Hepatic stellate cell (primary cell): ENCODE data around the gene THEMIS.
A peak's percentile ranks its signal among the peaks of the same experiment; 100 is the strongest.
"Not testable (repeated sequence)": the region's sequence is repeated elsewhere in the genome, so short reads cannot be mapped to it uniquely, and the experiment has no call there.

ENCODE experiments used
- DNase-seq: peaks from one replicate; pipeline ENCODE4 v3.0.0; 2011; ENCODE audit warnings: low spot score

The THEMIS gene

DNA sequence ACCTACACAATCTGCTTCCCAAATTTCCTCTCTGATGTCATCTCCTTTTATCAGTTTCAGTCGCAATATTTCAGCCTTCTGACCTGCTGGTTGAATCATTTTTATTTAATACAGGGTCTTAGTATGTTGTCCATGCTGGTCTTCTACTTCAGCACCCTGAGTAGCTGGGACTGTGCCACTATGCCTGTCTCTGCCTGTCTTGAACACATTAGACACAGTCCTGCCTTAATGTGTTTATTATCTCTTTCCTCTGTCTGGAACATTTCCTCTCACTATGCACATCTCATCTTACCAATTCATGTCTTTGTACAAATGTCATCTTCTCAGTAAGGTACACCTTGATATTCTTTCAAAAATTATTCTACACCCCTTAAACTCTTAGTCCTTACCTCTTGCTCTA is 106.5 kb downstream of the THEMIS start:
- DNase-seq = no peak

GRCh38 chr6:127793396-127793795 is 107.5 kb downstream of the THEMIS start:
- no peak for DNase-seq

DNA sequence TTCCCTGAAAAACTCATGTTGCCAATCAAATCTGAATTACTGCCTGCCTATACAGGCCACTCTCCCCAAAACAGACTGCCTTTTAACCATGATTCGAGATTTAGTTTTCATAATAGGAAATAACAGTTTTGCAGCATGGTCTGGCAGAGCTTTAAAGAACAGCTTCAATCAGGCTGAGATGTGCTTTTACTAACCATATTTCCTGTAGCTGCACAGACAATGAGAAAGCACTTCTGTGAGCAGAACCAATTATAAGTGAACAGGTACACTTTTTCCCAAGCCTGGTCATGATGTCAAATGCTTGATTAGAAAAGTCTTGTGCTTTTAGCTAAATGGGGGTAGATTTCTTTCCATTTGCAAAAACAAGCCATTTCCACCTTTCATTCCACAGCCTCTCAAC is 108.2 kb downstream of the THEMIS start:
- DNase-seq = no peak

DNA sequence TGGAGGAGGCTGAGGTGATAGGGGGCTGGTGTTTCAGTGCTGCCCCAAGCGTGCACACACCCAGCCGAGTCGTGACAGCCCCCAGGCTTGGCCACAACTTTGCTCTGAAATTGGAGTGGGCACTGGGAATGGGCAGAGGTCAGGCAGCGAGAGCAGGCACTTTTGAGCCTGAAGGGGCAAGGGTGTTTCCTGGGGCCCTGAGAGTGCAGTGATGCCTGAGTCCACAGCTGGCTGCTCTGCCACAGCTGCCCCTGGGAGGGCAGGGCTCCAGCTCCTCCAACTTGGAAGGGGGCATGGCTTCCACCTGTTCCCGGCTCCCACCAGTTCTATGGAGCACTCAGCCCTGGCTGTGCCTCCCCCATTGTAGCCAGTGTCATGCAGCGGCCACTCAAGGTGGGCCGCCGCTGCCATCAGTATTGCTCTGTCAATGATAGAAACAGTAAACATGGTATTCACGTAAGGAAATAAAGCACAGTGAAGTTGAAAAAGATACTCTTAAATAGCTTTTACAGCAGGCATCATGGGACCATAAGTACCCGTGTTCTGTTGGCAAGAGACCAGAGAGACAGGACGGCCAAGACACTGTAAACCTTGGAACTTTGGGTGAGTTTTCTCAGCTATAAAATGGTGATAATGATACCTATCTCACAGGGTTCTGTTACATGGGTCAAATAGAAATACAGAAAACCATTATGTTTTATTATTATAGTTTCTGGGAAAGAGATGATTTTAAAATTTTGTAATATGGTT is 108.9 kb downstream of the THEMIS start:
- DNase-seq = no peak

- DNase-seq = no peak
Observed at GRCh38 chr6:127790571-127790970, 110.3 kb downstream of the THEMIS start.

GRCh38 chr6:127786109-127786508 is 114.7 kb downstream of the THEMIS start:
- no peak for DNase-seq

GRCh38 chr6:127784468-127784867 is 116.4 kb downstream of the THEMIS start:
- DNase-seq = no peak

- not testable (repeated sequence) for DNase-seq
Observed at GRCh38 chr6:127781636-127782272, 119.1 kb downstream of the THEMIS start.

GRCh38 chr6:127776320-127776719 is 124.5 kb downstream of the THEMIS start:
- DNase-seq = no peak

GRCh38 chr6:127775371-127775770 is 125.5 kb downstream of the THEMIS start:
- DNase-seq = no peak

DNA sequence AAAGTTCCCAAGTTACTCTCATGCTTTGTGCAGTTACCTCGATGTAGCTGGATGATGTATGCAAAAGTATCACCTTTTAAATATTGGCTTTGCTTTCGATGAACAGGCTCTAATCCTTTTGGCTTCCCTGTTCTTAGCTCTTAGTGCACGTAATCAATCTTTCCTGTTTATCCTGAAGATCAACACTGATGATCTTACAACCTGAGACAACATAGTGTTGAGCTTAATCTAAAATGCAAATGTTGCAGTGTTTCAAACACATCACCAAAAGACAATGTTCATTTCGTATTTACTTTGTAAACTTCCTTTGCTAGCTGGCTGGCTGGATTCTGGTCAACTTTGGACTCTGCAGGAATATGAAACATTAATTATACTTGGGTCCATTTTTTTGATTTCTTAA is 132.1 kb downstream of the THEMIS start:
- no peak for DNase-seq

DNA sequence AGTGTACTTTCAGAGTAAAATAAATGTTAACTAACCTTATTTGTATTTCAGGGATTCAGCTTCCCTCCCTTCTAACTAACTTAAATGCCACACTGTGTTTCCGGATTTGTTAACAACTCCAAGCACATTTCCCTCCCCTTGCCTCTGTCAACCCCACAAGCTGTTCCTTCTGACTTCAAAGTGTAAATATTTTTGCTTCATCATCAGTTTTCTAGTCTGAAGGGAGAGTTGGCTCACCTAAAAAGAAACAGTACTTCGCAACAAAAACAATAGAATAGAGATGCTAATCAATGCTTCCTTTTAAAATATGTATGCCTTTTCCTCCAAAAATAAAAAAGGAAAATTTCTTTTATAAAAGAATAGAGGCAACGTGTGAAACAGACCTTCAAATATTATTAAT is 132.6 kb downstream of the THEMIS start:
- no peak for DNase-seq

DNA sequence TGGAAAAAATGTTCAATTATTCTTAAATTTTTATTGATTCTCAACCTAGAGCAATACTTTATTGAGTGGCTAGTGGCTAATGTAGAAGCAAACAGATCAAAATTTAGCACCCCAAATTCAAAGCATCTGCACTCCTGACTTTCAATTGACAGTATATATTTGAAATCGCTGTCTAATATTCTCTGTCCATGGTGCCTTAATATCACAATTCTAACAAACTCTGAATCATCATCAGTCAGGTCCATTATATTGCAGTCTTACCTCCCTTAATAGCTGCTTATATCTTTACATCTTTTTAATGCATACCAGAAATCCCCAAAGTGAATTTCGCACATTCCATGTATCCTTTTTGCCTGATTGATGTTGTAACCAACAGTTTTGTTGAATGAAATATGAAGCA is 134.9 kb downstream of the THEMIS start:
- DNase-seq = no peak

GRCh38 chr6:127762284-127762683 is 138.6 kb downstream of the THEMIS start:
- no peak for DNase-seq

- no peak for DNase-seq
Observed at GRCh38 chr6:127761084-127761483, 139.8 kb downstream of the THEMIS start.

DNA sequence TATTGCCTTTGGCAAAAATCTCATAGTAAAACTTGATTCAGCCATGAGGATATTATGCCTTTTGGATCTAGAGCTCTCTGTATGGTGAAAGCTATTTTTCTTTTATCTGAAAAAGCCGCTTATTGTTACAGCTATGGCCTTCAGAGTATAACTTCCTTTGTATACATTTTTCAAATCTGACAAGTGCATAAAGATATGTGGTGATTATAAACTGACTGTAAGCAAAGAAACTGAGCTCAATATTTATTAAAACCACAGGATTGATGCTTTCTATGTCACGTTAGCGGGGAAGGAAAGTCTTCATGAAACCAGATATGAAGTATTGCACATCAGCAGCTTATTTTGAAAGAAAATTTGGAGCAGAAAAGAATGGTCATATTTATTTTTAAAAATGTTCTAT is 151.8 kb downstream of the THEMIS start:
- no peak for DNase-seq

DNA sequence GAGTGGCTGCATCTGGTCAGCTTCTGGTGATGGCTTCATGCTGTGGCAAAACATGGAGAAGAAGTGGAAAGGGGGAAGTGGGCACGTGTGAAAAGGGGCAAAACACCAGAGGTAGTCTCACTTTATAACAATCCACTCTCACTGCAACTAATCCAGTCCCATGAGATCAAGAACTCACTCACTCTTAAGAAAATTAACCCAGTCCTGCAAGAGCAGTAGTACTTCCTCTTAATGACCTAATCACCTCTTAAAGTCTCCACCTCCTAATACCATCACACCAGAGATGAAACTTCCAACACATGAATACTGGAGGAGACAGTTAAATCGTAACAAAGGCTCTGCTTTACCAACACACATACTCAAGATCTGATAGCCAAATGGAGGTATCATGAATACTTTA is 152.6 kb downstream of the THEMIS start:
- DNase-seq = no peak

DNA sequence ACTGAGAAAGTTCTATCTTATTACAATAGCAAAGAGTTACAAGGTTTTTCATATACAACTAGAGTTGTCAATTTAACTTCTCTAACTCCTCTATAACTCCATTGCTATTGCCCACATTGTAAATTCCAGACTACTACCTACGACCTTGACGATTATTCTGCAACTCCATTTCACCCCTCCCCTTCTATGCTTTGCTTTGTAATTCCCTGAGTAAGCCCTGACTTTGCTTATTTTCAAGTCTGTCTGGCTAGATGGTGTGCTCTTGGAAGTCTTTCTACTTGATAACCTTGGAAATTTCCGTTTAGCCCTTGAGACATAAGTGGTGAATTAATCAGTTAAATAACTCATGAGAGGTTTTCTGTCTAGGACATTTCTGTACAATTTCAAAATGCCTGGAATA is 162.4 kb downstream of the THEMIS start:
- DNase-seq = no peak

GRCh38 chr6:127737768-127738167 is 163.1 kb downstream of the THEMIS start:
- no peak for DNase-seq

DNA sequence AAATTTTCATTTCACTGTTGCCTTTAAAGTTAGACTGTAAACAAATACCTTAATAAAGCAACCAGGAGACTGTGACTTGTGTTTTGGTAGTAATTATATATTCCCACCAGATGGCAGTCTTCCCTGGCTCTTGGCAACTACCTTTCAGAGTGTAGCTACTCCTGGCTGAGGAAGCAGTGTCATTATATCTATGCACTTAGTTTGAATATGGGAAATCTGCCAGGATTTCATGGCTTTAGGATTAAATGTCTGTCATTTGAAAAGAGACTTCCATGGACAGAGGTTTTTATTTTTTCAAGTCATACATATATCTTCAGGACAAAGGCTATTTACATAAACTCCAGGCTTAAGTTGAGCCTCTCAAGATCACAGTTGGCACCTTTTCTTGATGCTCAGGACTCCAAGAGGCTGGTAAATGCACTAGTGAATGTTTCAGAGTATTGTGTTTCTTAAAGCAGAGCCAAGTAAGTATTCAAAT is 163.8 kb downstream of the THEMIS start:
- DNase-seq = peak; percentile 21

DNA sequence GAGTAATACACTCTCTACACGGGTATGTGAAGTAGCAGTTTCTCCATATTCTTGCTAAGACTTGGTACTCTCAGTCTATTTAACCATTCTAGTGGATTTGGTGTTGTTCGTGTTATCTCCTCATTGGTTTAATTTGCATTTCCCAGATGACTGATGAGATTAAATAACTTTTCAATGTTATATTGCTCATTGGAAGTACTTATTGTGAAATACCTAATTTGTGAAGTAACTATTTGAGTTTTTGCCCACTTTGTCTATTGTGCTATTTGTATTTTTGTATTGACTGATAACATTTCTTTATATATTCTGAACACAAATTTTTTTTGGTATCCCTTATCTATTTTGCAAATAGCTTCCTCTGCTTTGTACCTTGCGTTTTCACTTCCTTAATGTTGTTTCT is 167.9 kb downstream of the THEMIS start:
- DNase-seq = no peak

DNA sequence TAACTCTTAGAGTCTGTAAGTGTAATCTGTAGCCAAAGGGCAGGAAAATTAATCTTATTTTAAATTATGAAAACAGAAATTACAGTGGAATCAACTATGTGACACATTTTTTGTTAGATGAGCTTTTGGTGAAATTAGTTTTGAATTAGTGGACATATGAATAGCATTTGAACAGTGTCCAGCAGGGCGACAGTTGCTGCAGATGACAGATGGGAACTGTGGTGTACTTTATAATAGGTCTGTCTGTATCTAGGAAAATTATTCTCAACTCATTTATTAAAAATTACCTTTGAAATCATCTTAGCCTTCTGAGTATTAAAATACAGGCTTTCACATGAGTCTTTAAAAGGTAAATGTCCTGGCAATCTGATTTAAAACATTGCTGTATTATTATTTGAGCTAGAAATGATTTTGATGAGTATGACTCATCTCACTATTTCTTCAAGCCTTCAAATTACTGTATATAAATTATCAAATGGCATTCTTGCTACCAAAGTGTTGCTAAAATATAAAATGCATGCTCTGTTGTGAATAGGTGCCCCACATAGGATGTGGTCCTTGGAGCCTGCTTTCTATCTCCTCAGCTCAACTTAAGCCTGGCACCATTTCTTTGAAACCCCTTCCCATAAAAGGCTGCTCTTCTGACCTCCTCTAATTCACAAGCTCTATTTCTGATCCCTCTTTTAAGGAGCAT is 173.5 kb downstream of the THEMIS start:
- DNase-seq = no peak

- DNase-seq = no peak
Observed at GRCh38 chr6:127725821-127726220, 175.0 kb downstream of the THEMIS start.
